Epithelial cell of proximal tubule (primary cell): ENCODE data around the gene CDC42EP2. TPM values are rescaled to one million over a fixed set of nuclear protein-coding genes. Genes with fewer than 3 reads are reported as not detected.
A peak's percentile ranks its signal among the peaks of the same experiment; 100 is the strongest.

Source experiments
- DNase-seq: peaks from one replicate; pipeline ENCODE4 v3.0.0-alpha.2; 2011; ENCODE audit warnings: low read depth
- H3K4me3 ChIP-seq: 2 replicates; pipeline ENCODE4 v1.5.1; 2011; ENCODE audit warnings: low read depth, mild to moderate bottlenecking, low read length
- CTCF ChIP-seq: conservative IDR thresholded peaks from 2 replicates; pipeline ENCODE4 v1.5.1; 2012; ENCODE audit warnings: low read depth, mild to moderate bottlenecking, low read length
- total RNA-seq: library from RNA; depleted of rRNA; stranded (reverse); fragments of >200 nt; gene quantifications from 2 replicates; pipeline ENCODE4 v1.2.3, GENCODE V29; 2015

Gene CDC42EP2
- total RNA-seq, 1 donor from 2014 or later: 18.6 TPM

- TF ChIP-seq CTCF: no peak
- H3K4me3 ChIP-seq: peak overlapping the region; percentile 61
- no peak for DNase-seq
Measured at GRCh38 chr11:65355013-65355775, 40.5 kb downstream of the CDC42EP2 start.

- H3K4me3 ChIP-seq: peak overlapping the region; percentile 7
- TF ChIP-seq CTCF: no peak
- DNase-seq: no peak
Measured at GRCh38 chr11:65355776-65356393, 41.2 kb downstream of the CDC42EP2 start.

GRCh38 chr11:65356394-65356972 lies 41.8 kb downstream of the CDC42EP2 start:
- DNase-seq: no peak
- TF ChIP-seq CTCF: no peak
- H3K4me3 ChIP-seq: no peak overlapping the region

- no peak overlapping the region for H3K4me3 ChIP-seq
- DNase-seq: no peak
- TF ChIP-seq CTCF: no peak
Measured at GRCh38 chr11:65357856-65358356, 43.2 kb downstream of the CDC42EP2 start.

GRCh38 chr11:65362320-65362931 lies 47.8 kb downstream of the CDC42EP2 start:
- H3K4me3 ChIP-seq: no peak overlapping the region
- TF ChIP-seq CTCF: no peak
- no peak for DNase-seq

GRCh38 chr11:65362966-65363365 lies 48.3 kb downstream of the CDC42EP2 start:
- no peak for TF ChIP-seq CTCF
- no peak for DNase-seq

More at GRCh38 chr11:65362966-65363365, 48.3 kb downstream of the CDC42EP2 start:
- no peak overlapping the region for H3K4me3 ChIP-seq
